HepG2 (cell line): ENCODE results near the gene ANKS1B. TPM values are rescaled to one million over a fixed set of nuclear protein-coding genes. Genes with fewer than 3 reads are reported as not detected.

Experiments used
- DNMT1 ChIP-seq: sonication (generic); formaldehyde crosslinking; IDR thresholded peaks from 2 replicates; pipeline ENCODE4 v1.5.1; 2020; ENCODE audit warnings: mild to moderate bottlenecking, missing genetic modification reagents
- HNRNPLL ChIP-seq: fragments of 200-400 bp; formaldehyde crosslinking; IDR thresholded peaks from 2 replicates; pipeline ENCODE4 v1.6.1; 2017; ENCODE audit warnings: mild to moderate bottlenecking, low read depth, low read length; ENCODE audit not compliant: poor library complexity, severe bottlenecking
- NFKB2 ChIP-seq: sonication (generic); formaldehyde crosslinking; IDR thresholded peaks from 2 replicates; pipeline ENCODE4 v1.4.0; 2020; ENCODE audit warnings: missing genetic modification reagents, borderline replicate concordance
- SP4 ChIP-seq: sonication (generic); formaldehyde crosslinking; IDR thresholded peaks from 2 replicates; pipeline ENCODE4 v1.8.1; 2023; ENCODE audit warnings: mild to moderate bottlenecking, missing genetic modification reagents
- XRCC5 ChIP-seq: fragments of 200-400 bp; formaldehyde crosslinking; optimal IDR thresholded peaks from 2 replicates; pipeline ENCODE3; 2017; ENCODE audit warnings: mild to moderate bottlenecking, low read length
- ZFYVE20 ChIP-seq: sonication (generic); formaldehyde crosslinking; IDR thresholded peaks from 2 replicates; pipeline ENCODE4 v1.8.0; 2023; ENCODE audit warnings: low read depth, mild to moderate bottlenecking, moderate library complexity, missing genetic modification reagents, borderline replicate concordance
- ZNF703 ChIP-seq: sonication (generic); formaldehyde crosslinking; IDR thresholded peaks from 2 replicates; pipeline ENCODE4 v1.5.1; 2020; ENCODE audit warnings: missing genetic modification reagents, mild to moderate bottlenecking, moderate library complexity, borderline replicate concordance
- ZSCAN21 ChIP-seq: sonication (generic); formaldehyde crosslinking; IDR thresholded peaks from 2 replicates; pipeline ENCODE4 v1.8.0; 2022; ENCODE audit warnings: mild to moderate bottlenecking, missing genetic modification reagents, moderate library complexity, borderline replicate concordance
- polyA plus RNA-seq, 8 experiments: library from polyadenylated mRNA; depleted of rRNA in 3 of 8; stranded (reverse) in 7 of 8; unstranded in 1 of 8; fragments of >200 nt; fragmentation: Illumina TruSeq in 4 of 8; extraction: Trizol in 4 of 8; gene quantifications; 2 replicates each; pipeline versions ENCODE4 v1.2.1 to v1.2.3, GENCODE V29; 2011 to 2016; ENCODE audit warnings: low read depth in 4 of 8, missing spikeins in 1 of 8, mixed read lengths in 1 of 8; ENCODE audit not compliant: insufficient read depth in 1 of 8
- total RNA-seq, 5 experiments: library from RNA; depleted of rRNA; stranded (reverse); fragments of >200 nt; fragmentation: Illumina TruSeq; extraction: Trizol; gene quantifications; 2 replicates each; pipeline ENCODE4 v1.2.3, GENCODE V29; 2016; ENCODE audit warnings: low read depth in 1 of 5
- TF ChIP-seq, protein P1 (sequence below): sonication (generic); formaldehyde crosslinking; IDR thresholded peaks from 2 replicates; pipeline ENCODE4 v1.4.0; 2020; ENCODE audit warnings: mild to moderate bottlenecking, missing genetic modification reagents
- TF ChIP-seq, protein P2 (sequence below): fragments of 450-650 bp; IDR thresholded peaks from 2 replicates; pipeline ENCODE4 v1.6.1; 2017
- TF ChIP-seq, protein P3 (sequence below): sonication (generic); formaldehyde crosslinking; conservative IDR thresholded peaks from 2 replicates; pipeline ENCODE4 v1.8.1; 2023; ENCODE audit warnings: missing genetic modification reagents
- TF ChIP-seq, protein P4 (sequence below): sonication (generic); formaldehyde crosslinking; IDR thresholded peaks from 2 replicates; pipeline ENCODE4 v1.4.0; 2020; ENCODE audit warnings: mild to moderate bottlenecking, missing genetic modification reagents

Gene ANKS1B
- total and polyA plus RNA-seq, 2 of the 13 experiments (the other 11 are each of a cell fraction or from before 2014, with no cell fraction given), result 0.15 TPM; not detected in 1

DNA sequence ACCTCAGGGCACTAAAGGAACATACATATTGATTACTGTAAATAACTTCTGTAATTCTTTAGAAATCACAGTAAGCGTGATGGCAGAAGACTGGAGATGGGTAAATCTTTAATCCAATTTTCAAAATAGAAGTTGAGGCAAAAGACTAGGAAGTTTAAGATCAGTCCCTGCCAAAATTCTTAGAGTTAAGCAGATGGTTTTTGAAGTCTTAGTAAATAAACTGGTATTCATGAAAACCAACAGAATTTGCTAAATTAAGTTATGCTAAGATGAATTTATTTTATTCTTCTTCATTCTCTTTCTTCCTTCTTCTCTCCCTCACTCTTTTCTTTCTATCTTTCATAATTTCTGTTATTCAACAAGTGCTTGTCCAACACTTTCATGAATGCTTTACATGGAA, 435.5 kb downstream of the ANKS1B start (continued):
- TF ChIP-seq, protein P1, sequence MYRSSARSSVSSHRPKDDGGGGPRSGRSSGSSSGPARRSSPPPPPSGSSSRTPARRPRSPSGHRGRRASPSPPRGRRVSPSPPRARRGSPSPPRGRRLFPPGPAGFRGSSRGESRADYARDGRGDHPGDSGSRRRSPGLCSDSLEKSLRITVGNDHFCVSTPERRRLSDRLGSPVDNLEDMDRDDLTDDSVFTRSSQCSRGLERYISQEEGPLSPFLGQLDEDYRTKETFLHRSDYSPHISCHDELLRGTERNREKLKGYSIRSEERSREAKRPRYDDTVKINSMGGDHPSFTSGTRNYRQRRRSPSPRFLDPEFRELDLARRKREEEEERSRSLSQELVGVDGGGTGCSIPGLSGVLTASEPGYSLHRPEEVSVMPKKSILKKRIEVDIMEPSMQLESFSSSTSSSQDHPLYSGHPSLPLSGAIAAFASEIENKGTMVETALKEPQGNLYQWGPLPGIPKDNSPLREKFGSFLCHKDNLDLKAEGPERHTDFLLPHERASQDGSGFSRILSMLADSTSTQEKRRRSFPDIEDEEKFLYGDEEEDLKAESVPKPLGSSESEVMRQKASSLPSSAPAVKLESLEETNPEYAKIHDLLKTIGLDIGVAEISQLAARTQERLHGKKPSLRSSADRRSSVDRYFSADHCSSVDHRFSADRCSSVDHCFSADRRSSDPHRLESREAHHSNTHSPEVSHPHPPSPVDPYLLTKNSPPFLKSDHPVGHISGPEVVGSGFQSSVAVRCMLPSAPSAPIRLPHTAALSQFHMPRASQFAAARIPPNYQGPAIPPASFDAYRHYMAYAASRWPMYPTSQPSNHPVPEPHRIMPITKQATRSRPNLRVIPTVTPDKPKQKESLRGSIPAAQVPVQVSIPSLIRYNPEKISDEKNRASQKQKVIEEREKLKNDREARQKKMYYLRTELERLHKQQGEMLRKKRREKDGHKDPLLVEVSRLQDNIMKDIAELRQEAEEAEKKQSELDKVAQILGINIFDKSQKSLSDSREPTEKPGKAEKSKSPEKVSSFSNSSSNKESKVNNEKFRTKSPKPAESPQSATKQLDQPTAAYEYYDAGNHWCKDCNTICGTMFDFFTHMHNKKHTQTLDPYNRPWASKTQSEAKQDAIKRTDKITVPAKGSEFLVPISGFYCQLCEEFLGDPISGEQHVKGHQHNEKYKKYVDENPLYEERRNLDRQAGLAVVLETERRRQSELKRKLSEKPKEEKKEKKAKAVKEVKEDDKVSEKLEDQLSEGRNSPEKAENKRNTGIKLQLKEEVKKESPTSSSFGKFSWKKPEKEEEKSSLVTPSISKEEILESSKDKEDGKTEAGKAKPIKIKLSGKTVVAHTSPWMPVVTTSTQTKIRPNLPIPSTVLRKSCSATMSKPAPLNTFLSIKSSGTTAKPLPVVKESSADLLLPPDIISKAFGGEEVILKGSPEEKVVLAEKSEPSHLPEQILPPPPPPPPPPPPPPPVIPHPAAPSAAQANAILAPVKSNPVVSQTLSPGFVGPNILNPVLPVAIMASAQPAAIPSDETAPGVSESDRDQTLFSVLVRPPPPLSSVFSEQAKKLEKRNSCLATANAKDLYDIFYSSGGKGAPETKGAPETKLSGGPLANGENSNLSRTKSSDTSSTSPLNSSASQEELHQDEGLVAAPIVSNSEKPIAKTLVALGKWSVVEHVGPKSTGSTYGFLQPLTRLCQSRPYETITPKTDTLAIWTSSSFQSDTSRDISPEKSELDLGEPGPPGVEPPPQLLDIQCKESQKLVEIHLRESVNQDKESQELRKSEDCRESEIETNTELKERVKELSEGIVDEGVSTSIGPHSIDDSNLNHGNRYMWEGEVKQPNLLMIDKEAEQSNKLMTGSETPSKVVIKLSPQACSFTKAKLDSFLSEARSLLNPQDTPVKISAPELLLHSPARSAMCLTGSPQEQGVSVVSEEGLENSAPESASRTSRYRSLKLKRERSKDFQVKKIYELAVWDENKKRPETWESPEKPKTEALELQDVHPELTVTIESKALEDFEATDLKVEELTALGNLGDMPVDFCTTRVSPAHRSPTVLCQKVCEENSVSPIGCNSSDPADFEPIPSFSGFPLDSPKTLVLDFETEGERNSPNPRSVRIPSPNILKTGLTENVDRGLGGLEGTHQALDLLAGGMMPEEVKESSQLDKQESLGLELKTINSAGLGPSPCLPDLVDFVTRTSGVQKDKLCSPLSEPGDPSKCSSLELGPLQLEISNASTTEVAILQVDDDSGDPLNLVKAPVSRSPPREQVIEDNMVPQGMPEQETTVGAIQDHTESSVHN (CRISPR knock-in tag), result no peak
- TF ChIP-seq, protein P2, sequence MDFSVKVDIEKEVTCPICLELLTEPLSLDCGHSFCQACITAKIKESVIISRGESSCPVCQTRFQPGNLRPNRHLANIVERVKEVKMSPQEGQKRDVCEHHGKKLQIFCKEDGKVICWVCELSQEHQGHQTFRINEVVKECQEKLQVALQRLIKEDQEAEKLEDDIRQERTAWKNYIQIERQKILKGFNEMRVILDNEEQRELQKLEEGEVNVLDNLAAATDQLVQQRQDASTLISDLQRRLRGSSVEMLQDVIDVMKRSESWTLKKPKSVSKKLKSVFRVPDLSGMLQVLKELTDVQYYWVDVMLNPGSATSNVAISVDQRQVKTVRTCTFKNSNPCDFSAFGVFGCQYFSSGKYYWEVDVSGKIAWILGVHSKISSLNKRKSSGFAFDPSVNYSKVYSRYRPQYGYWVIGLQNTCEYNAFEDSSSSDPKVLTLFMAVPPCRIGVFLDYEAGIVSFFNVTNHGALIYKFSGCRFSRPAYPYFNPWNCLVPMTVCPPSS, result no peak
- TF ChIP-seq ZSCAN21 (CRISPR knock-in tag), result no peak
- TF ChIP-seq, protein P3, sequence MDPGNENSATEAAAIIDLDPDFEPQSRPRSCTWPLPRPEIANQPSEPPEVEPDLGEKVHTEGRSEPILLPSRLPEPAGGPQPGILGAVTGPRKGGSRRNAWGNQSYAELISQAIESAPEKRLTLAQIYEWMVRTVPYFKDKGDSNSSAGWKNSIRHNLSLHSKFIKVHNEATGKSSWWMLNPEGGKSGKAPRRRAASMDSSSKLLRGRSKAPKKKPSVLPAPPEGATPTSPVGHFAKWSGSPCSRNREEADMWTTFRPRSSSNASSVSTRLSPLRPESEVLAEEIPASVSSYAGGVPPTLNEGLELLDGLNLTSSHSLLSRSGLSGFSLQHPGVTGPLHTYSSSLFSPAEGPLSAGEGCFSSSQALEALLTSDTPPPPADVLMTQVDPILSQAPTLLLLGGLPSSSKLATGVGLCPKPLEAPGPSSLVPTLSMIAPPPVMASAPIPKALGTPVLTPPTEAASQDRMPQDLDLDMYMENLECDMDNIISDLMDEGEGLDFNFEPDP (CRISPR knock-in tag), result no peak
- no peak for TF ChIP-seq ZNF703
- no peak for TF ChIP-seq SP4
- no peak for TF ChIP-seq ZFYVE20 (CRISPR knock-in tag)
- TF ChIP-seq, protein P4, sequence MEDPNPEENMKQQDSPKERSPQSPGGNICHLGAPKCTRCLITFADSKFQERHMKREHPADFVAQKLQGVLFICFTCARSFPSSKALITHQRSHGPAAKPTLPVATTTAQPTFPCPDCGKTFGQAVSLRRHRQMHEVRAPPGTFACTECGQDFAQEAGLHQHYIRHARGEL (CRISPR knock-in tag), result no peak
- TF ChIP-seq NFKB2 (CRISPR knock-in tag), result no peak
- no peak for TF ChIP-seq HNRNPLL
- TF ChIP-seq DNMT1 (CRISPR knock-in tag), result no peak
- TF ChIP-seq XRCC5, result no peak
